ENCODE data around the gene IFNL1.
"Not testable (repeated sequence)": the region's sequence is repeated elsewhere in the genome, so short reads cannot be mapped to it uniquely, and the experiment has no call there.

Gene IFNL1

GRCh38 chr19:39257227-39257626, 39.0 kb upstream of the IFNL1 start:
- Histone ChIP-seq H3K9ac (ENCODE audit: low read depth, low read length) (no peak overlapping the region), H3K27me3 (ENCODE audit: control insufficient read depth, insufficient read depth, low read length) (peaks cover 29% of the 10 kb centered on the region), H3K9me3 (ENCODE audit: control insufficient read depth, insufficient read depth, low read length) (no peaks in the 10 kb centered on the region), H3K27ac (ENCODE audit: low read depth, low read length) (no peak overlapping the region), H3K36me3 (ENCODE audit: control insufficient read depth, insufficient read depth, low read length) (no peaks in the 10 kb centered on the region), H3K4me1 (ENCODE audit: control insufficient read depth, insufficient read depth, low read length) (no peaks in the 10 kb centered on the region), H3K4me3 (ENCODE audit: low read depth, low read length) (no peak overlapping the region)

- Histone ChIP-seq H3K9ac (ENCODE audit: low read depth, low read length) (no peak overlapping the region), H3K36me3 (ENCODE audit: control insufficient read depth, insufficient read depth, low read length) (no peaks in the 10 kb centered on the region), H3K9me3 (ENCODE audit: control insufficient read depth, insufficient read depth, low read length) (no peaks in the 10 kb centered on the region; the same call in 1 of the 2 replicates), H3K4me1 (ENCODE audit: control insufficient read depth, insufficient read depth, low read length) (peaks cover 8% of the 10 kb centered on the region; the same call in 1 of the 2 replicates), H3K27me3 (ENCODE audit: control insufficient read depth, insufficient read depth, low read length) (peaks cover 50% of the 10 kb centered on the region), H3K4me3 (ENCODE audit: low read depth, low read length) (no peak overlapping the region), H3K27ac (ENCODE audit: low read depth, low read length) (no peak overlapping the region)
Observed at GRCh38 chr19:39261704-39262103, 34.5 kb upstream of the IFNL1 start.

- H3K4me3 ChIP-seq (ENCODE audit: low read depth, low read length): no peak overlapping the region
- no peak overlapping the region for H3K27ac ChIP-seq (ENCODE audit: low read depth, low read length)
- H3K9ac ChIP-seq (ENCODE audit: low read depth, low read length): no peak overlapping the region
- H3K36me3 ChIP-seq (ENCODE audit: control insufficient read depth, insufficient read depth, low read length): no peaks in the 10 kb centered on the region
- peaks cover 54% of the 10 kb centered on the region for H3K27me3 ChIP-seq (ENCODE audit: control insufficient read depth, insufficient read depth, low read length)
- H3K4me1 ChIP-seq (ENCODE audit: control insufficient read depth, insufficient read depth, low read length): peaks cover 8% of the 10 kb centered on the region; the same call in 1 of the 2 replicates
- H3K9me3 ChIP-seq (ENCODE audit: control insufficient read depth, insufficient read depth, low read length): no peaks in the 10 kb centered on the region; the same call in 1 of the 2 replicates
Observed at GRCh38 chr19:39262496-39262895, 33.7 kb upstream of the IFNL1 start.

GRCh38 chr19:39263912-39264305, 32.3 kb upstream of the IFNL1 start:
- H3K9ac ChIP-seq (ENCODE audit: low read depth, low read length): no peak overlapping the region
- H3K4me3 ChIP-seq (ENCODE audit: low read depth, low read length): peak overlapping the region; percentile 40; the same call in 1 of the 2 replicates
- peaks cover 8% of the 10 kb centered on the region; the same call in 1 of the 2 replicates for H3K4me1 ChIP-seq (ENCODE audit: control insufficient read depth, insufficient read depth, low read length)
- H3K36me3 ChIP-seq (ENCODE audit: control insufficient read depth, insufficient read depth, low read length): no peaks in the 10 kb centered on the region
- H3K9me3 ChIP-seq (ENCODE audit: control insufficient read depth, insufficient read depth, low read length): no peaks in the 10 kb centered on the region; the same call in 1 of the 2 replicates
- peaks cover 54% of the 10 kb centered on the region for H3K27me3 ChIP-seq (ENCODE audit: control insufficient read depth, insufficient read depth, low read length)
- H3K27ac ChIP-seq (ENCODE audit: low read depth, low read length): no peak overlapping the region

- H3K9me3 ChIP-seq (ENCODE audit: control insufficient read depth, insufficient read depth, low read length): no peaks in the 10 kb centered on the region; the same call in 1 of the 2 replicates
- H3K36me3 ChIP-seq (ENCODE audit: control insufficient read depth, insufficient read depth, low read length): no peaks in the 10 kb centered on the region
- peaks cover 54% of the 10 kb centered on the region for H3K27me3 ChIP-seq (ENCODE audit: control insufficient read depth, insufficient read depth, low read length)
- H3K4me3 ChIP-seq (ENCODE audit: low read depth, low read length): peak overlapping the region; percentile 40; the same call in 1 of the 2 replicates
- no peak overlapping the region for H3K9ac ChIP-seq (ENCODE audit: low read depth, low read length)
- H3K27ac ChIP-seq (ENCODE audit: low read depth, low read length): no peak overlapping the region
- peaks cover 8% of the 10 kb centered on the region; the same call in 1 of the 2 replicates for H3K4me1 ChIP-seq (ENCODE audit: control insufficient read depth, insufficient read depth, low read length)
Observed at GRCh38 chr19:39264306-39265290, 31.6 kb upstream of the IFNL1 start.

- Histone ChIP-seq H3K4me1 (ENCODE audit: control insufficient read depth, insufficient read depth, low read length) (peaks cover 8% of the 10 kb centered on the region; the same call in 1 of the 2 replicates), H3K27me3 (ENCODE audit: control insufficient read depth, insufficient read depth, low read length) (peaks cover 58% of the 10 kb centered on the region), H3K9ac (ENCODE audit: low read depth, low read length) (no peak overlapping the region), H3K9me3 (ENCODE audit: control insufficient read depth, insufficient read depth, low read length) (no peaks in the 10 kb centered on the region; the same call in 1 of the 2 replicates), H3K36me3 (ENCODE audit: control insufficient read depth, insufficient read depth, low read length) (no peaks in the 10 kb centered on the region), H3K4me3 (ENCODE audit: low read depth, low read length) (peak overlapping the region; percentile 40; the same call in 1 of the 2 replicates), H3K27ac (ENCODE audit: low read depth, low read length) (no peak overlapping the region)
Observed at GRCh38 chr19:39265321-39265916, 30.8 kb upstream of the IFNL1 start.

GRCh38 chr19:39268085-39268484, 28.1 kb upstream of the IFNL1 start, which contains the start of gene IFNL2:
Gene IFNL2 (plus strand): TSS chr19:39268396. CDS start chr19:39268569, 173 bp downstream.
- not testable (repeated sequence) for H3K9ac ChIP-seq (ENCODE audit: low read depth, low read length); H3K27ac ChIP-seq (ENCODE audit: low read depth, low read length); H3K4me1 ChIP-seq (ENCODE audit: control insufficient read depth, insufficient read depth, low read length); H3K4me3 ChIP-seq (ENCODE audit: low read depth, low read length); H3K36me3 ChIP-seq (ENCODE audit: control insufficient read depth, insufficient read depth, low read length); H3K9me3 ChIP-seq (ENCODE audit: control insufficient read depth, insufficient read depth, low read length)
- peaks cover 45% of the 10 kb centered on the region for H3K27me3 ChIP-seq (ENCODE audit: control insufficient read depth, insufficient read depth, low read length)

- H3K4me1 ChIP-seq (ENCODE audit: control insufficient read depth, insufficient read depth, low read length); H3K9me3 ChIP-seq (ENCODE audit: control insufficient read depth, insufficient read depth, low read length); H3K9ac ChIP-seq (ENCODE audit: low read depth, low read length); H3K4me3 ChIP-seq (ENCODE audit: low read depth, low read length); H3K36me3 ChIP-seq (ENCODE audit: control insufficient read depth, insufficient read depth, low read length); H3K27ac ChIP-seq (ENCODE audit: low read depth, low read length): not testable (repeated sequence)
- H3K27me3 ChIP-seq (ENCODE audit: control insufficient read depth, insufficient read depth, low read length): peaks cover 39% of the 10 kb centered on the region
Observed at GRCh38 chr19:39268531-39269223, 27.5 kb upstream of the IFNL1 start.

- H3K36me3 ChIP-seq (ENCODE audit: control insufficient read depth, insufficient read depth, low read length): not testable (repeated sequence)
Observed at GRCh38 chr19:39269369-39269768, 26.8 kb upstream of the IFNL1 start.

GRCh38 chr19:39270036-39270871, 26.0 kb upstream of the IFNL1 start:
- no peak overlapping the region for H3K4me3 ChIP-seq (ENCODE audit: low read depth, low read length)
- H3K9ac ChIP-seq (ENCODE audit: low read depth, low read length): no peak overlapping the region
- H3K27me3 ChIP-seq (ENCODE audit: control insufficient read depth, insufficient read depth, low read length): peaks cover 23% of the 10 kb centered on the region
- no peaks in the 10 kb centered on the region for H3K4me1 ChIP-seq (ENCODE audit: control insufficient read depth, insufficient read depth, low read length)
- no peaks in the 10 kb centered on the region for H3K36me3 ChIP-seq (ENCODE audit: control insufficient read depth, insufficient read depth, low read length)
- H3K9me3 ChIP-seq (ENCODE audit: control insufficient read depth, insufficient read depth, low read length): no peaks in the 10 kb centered on the region
- H3K27ac ChIP-seq (ENCODE audit: low read depth, low read length): no peak overlapping the region

More at GRCh38 chr19:39269369-39269768, 26.8 kb upstream of the IFNL1 start:
- H3K27me3 ChIP-seq (ENCODE audit: control insufficient read depth, insufficient read depth, low read length): peaks cover 32% of the 10 kb centered on the region
- H3K27ac ChIP-seq (ENCODE audit: low read depth, low read length); H3K9ac ChIP-seq (ENCODE audit: low read depth, low read length); H3K9me3 ChIP-seq (ENCODE audit: control insufficient read depth, insufficient read depth, low read length); H3K4me3 ChIP-seq (ENCODE audit: low read depth, low read length); H3K4me1 ChIP-seq (ENCODE audit: control insufficient read depth, insufficient read depth, low read length): not testable (repeated sequence)

Data from HUES48 (cell line).